G401.6 (cell line): ENCODE results near the gene CDK10.
"Not testable (repeated sequence)": the region's sequence is repeated elsewhere in the genome, so short reads cannot be mapped to it uniquely, and the experiment has no call there.

Experiments
- FAIRE-seq: peaks from 2 replicates; lab custom pipeline; 2012; peaks lifted over from hg19 to GRCh38; lab: Jason Lieb, UNC

Gene CDK10

DNA sequence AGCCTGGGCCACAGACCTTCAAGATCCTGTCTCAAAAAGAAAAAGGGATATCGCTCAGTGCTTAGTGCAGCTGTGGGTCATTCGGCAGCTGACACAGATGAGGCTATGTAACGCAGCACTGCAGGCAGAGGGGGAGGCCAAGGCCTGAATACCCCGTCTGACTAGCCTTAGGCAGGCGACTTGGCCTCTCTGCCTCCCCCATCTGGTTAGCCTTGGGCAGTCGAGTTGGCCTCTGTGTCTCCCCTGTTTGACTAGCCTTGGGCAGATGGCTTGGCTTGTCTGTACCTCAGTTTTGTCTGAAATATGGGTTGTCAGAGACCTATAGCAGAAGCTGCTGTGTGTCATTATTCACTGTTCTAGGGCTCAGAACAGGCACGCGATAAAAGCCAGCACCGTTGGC, 18.9 kb upstream of the CDK10 start:
- no peak for FAIRE-seq

DNA sequence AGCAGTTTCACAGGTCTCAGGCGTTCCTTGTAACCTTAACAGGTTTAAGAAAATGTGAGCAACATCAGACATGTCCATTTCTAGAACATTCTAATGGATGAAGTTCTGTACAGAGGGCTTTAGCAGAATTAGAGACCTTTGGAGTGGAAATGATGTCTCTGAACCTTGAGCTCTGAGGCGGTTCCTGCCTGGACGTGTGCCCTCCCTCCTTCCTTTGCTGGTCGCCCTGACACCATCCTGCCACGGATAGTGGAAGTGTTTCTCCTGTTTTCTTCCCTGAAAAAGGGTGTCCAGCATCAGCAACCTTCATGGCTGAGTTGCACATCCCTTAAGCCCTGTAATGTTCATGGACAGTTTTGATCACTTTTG, 17.7 kb upstream of the CDK10 start:
- FAIRE-seq: no peak

DNA sequence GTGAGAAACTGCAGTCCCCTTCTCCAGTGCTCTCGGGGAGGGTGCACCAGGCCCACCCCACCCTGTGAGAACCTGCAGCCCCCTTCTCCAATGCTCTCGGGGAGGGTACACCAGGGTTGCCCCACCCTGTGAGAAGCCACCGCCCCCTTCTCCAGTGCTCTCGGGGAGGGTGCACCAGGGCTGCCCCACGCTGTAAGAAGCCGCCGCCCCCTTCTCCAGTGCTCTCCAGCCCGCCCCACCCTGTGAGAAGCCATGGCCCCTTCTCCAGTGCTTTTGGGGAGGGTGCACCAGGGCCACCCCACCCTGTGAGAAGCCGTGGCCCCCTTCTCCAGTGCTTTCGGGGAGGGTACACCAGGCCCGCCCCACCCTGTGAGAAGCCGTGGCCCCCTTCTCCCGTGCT, 16.7 kb upstream of the CDK10 start:
- no peak for FAIRE-seq

DNA sequence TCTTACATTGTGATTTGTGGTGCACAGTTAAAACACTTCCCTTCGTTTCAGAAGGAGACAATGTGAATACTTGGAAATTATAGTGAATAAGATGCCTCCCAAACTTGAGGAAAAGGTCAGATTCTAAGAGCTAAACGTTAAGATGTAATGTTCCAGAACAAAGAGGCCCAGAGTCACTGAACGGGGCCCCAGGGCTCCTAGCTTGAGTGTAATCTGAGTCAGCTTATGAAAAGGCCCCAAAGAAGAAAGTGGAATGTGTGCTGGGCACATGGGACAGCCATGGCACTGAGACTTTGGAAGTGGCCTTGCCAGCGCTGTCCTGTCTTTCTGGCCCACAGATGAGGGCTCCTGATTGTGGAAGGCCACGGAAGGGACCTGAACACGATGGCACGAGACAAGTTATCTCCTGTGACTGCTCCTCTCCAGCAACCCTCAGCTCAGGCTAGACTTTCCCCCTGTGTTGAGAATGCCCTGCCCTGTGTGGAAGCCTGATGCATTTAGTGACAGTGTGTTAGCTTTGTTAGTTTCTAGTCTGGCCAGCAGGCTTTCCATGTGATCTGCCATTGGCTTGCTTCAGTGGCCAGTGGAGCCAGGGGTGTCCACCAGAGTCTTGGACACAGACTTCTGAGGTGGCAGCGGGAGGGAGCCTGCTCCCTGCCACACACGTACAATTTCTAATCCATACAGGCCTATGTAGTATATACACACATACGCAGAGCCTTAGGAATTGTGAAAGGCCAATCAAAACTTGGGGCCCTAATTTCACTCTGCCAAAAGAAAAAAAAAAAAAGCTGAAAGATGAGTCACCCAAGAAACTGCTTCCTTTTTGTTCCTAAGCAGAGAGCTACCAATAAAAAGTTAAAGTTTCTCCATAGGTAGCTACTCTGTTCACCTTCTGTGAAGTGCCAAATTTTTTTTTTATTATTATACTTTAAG, 15.7 kb upstream of the CDK10 start:
- FAIRE-seq: no peak

DNA sequence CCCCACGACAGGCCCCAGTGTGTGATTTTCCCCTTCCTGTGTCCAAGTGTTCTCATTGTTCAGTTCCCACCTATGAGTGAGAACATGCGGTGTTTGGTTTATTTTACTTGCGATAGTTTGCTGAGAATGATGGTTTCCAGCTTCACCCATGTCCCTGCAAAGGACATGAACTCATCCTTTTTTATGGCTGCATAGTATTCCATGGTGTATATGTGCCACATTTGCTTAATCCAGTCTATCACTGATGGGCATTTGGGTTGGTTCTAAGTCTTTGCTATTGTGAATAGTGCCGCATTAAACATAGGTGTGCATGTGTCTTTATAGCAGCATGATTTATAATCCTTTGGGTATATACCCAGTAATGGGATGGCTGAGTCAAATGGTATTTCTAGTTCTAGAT, 14.9 kb upstream of the CDK10 start:
- not testable (repeated sequence) for FAIRE-seq

DNA sequence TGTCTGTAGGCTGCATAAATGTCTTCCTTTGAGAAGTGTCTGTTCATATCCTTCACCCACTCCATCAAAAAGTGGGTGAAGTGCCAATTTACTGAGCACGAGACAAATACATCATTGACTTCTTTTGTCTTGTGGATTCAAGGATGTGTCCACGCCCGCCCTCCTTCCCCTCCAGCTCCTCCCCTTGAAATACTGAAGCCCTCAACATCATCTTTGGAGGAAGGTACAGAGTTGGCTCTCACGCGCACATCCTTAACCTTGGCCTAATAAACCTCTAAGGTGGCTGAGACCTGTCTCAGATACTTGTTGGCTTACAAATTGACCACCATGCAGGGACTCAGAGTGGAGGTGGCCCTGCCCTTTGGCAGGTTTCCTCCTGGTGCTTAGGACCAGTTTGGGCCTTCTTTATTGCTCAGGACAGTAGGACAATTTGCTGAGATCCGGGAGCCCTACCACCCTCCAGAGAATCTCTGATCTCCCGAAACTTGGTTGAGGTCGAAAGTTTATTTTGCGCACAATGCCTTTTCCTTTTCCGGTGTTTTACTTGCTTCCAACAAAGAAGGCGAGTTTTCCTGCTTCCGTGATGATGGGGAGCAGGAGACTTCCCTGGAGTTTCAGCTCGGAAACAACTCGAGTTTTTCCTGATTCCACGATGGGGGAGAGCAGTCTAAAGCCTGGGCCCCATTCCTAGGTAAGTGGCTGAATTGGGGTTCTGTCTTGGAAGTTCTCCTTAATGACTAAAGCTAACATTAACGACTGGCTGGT, 14.1 kb upstream of the CDK10 start:
- no peak for FAIRE-seq

DNA sequence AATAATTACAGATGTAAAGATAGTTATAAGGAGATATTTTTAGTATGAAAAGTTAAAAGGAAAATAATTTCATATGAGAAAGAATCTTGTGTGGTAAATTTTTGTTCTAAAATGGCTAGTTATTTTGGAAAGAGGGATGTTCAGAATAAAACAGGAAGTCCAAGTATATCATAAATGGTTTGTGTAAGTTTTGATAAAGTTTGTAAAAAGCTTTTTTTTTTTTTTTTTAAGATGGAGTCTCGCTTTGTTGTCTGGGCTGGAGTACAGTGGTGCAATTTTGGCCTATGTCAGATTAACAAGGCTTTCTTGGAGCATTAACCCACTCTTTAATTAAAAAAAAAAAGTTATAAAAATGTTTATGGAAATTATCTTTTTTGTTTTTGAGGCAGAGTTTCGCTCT, 8.2 kb upstream of the CDK10 start:
- FAIRE-seq: no peak

DNA sequence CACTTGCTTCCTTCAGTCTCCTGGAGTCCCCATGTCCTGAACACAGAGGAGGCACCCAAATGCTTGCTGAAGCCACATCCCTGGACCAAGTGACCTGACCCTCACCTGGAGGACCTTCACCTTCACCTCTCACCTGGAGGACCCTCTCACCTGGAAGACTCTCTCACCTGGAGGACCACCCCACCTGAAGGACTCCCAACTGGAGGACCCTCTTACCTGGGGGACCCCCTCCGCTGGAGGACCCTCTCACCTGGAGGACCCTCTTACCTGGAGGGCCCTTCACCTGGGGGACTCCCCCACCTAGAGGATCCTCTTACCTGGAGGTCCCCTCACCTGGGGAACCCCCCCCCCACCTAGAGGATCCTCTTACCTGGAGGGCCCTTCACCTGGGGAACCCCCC, 573 bp upstream of the CDK10 start:
- FAIRE-seq: no peak

DNA sequence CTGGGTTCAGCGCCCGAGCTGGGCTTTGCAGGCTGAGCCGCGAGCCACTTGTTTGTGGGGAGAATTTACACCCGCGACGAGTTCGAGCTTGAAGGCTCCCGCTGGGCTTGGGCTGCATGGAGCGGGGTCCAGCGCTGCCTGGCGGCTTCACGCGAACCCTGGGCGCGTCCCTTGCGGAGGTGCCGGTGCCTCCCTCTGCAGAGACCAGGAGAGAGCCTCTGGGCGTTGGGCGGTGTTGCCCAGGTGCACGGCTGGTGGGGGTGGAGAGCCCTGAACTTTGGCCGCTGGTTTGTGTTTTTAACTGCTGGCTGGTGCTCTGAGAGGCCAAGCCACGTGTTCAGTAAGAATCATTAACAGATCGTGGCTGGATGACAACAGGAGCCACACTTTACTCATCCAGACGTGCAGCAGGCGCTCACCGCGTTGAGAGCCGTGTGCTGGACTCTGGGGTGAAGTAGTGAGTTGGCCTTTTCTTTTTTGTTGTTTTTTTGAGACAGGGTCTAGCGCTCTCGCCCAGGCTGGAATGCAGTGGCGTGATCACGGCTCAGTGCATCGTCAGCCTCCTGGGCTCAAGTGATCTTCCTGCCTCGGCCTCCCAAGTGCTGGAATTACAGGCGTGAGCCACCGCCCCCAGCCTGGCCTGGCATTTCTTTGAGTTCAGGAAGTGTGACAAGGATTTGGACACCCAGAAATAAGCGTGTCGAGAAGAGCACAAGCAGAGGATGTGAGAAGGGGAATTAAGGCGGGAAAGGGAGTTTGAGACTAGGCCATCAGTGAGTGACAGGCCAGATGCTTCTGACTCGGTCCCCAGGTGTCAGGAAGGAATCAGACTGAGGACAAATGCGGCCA, 827 bp downstream of the CDK10 start:
- no peak for FAIRE-seq

DNA sequence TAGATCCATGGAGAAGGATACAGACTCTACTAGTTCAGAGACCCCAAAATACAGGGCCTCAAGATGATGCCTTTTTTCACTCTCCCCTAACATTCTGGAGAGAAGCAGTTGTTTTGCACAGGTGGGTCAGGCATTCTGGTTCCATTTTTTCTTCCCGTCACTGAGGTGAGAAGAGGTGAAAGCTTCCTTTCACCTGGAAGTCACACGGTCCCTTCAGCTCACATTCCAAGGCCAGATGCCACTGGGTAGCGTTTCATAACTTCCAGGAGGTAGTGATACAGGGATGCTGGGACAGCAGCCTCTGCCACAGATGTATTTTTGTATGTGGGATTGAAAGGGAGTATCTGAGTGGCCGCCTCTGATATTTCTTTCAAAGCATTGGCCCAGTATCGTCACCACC, 1.9 kb downstream of the CDK10 start:
- FAIRE-seq: no peak

DNA sequence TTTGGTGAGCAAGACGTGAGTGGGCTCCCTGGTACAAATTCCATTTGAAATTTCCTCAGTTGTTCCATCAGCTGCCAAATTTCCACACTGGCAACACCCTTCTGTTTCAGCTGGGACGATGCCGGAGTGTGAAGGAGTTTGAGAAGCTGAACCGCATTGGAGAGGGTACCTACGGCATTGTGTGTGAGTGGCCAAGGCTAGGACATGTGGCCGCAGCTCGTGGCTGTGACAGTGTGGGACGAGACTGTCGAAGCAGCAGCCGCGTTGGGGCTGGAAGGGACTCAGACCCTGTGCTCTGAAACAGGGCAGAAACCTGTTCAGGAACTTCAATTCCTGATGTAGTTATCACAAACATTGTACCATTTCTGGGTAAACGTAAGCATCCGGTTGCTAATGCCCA, 2.7 kb downstream of the CDK10 start:
- no peak for FAIRE-seq

DNA sequence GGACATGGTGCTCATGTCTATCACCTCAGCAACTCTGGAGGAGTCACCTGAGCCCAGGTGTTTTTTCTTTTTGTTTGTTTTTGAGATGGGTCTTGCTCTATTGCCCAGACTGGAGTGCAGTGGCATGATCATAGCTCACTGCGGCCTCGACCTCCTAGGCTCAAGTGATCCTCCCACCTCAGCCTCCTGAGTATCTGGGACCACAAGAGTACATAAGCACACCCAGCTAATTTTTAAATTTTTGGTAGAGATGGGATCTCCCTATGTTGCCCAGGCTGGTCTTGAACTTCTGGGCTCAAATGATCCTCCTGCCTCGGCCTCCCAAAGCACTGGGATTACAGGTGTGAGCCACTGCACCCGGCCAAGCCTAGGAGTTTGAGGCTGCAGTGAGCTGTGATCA, 3.1 kb downstream of the CDK10 start:
- not testable (repeated sequence) for FAIRE-seq

DNA sequence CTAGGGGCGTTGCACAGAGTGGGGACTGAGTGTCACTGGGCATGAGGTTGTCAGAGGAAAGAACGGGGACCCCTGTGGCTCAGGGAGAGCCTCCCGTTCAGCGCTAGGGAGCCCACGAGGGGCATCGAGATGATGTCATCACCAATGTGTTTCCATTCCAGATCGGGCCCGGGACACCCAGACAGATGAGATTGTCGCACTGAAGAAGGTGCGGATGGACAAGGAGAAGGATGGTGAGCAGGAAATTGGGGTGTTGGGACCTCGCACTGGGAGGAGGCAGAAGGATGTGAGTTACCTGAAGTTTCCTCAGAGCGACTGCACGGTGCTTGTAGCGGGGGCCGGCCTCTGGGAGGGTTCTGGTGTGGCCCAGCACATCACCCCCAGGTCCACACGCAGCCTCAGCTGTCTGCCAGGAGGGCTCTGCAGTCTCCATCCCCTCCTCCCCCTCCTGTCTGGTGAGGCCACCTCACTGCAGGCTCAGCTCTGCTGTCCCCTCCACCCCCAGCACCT, 4.0 kb downstream of the CDK10 start:
- FAIRE-seq: no peak

DNA sequence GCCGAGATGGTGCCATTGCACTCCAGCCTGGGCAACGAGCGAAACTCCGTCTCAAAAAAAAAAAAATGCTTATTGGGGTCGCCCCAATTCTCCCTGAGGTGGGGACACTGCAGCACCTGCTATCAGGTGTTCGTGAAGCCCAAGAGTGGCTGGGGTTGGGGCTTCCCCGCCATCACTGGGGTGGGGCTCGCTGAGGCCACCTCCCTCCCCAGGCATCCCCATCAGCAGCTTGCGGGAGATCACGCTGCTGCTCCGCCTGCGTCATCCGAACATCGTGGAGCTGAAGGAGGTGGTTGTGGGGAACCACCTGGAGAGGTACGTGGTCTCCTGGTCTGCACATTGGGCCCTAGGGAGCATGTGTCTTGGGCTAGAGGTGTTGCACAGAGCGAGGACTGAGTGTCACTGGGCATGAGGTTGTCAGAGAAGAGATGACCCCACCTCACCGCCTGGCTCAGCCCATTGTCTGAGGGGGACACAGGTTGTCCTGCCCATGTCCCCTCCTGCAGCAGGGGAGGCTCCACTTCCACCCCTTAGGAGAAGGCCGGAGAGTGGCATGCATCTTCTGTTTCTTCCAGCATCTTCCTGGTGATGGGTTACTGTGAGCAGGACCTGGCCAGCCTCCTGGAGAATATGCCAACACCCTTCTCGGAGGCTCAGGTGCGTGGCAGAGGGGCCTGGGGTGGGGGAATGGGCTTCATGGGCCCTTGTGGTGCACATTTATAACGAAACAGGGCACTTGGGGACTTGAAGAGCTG, 4.9 kb downstream of the CDK10 start:
- FAIRE-seq: no peak

DNA sequence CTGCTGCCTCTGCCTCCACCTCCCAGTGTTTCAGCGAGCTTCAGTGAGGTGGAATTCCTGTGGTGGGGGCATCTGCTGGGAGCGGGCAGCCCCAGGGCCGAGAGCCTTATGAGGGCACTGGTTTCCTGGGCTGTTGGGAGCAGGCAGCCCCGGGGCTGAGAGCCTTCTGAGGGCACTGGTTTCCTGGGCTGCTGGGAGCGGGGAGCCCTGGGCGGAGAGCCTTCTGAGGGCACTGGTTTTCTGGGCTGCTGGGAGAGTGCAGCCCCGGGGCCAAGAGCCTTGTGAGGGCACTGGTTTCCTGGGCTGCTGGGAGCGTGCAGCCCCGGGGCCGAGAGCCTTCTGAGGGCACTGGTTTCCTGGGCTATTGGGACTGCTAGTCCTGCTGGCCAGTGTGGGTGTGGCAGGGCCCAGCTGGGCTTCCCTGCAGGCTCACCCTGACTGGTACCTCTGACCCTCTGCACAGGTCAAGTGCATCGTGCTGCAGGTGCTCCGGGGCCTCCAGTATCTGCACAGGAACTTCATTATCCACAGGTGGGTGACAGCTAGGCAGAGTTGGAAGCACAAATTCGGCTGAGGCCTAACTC, 5.6 kb downstream of the CDK10 start:
- no peak for FAIRE-seq

DNA sequence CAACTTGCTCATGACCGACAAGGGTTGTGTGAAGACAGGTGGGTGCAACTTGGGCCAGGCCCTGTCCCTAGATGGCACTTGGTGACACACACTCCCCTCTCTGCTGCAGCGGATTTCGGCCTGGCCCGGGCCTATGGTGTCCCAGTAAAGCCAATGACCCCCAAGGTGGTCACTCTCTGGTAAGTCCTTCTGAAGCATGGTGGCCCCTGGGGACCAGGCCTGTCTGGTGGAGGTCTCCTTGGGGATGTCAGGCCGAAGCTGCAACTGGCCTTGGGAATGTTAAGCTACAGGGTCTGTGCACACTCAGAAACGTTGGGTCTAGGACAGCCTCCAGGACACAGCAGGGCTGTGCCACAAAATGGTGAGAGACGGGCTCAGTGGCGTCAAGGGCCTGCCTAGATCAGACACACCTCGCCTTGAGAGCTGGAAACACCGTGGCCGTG, 6.8 kb downstream of the CDK10 start:
- FAIRE-seq: no peak

DNA sequence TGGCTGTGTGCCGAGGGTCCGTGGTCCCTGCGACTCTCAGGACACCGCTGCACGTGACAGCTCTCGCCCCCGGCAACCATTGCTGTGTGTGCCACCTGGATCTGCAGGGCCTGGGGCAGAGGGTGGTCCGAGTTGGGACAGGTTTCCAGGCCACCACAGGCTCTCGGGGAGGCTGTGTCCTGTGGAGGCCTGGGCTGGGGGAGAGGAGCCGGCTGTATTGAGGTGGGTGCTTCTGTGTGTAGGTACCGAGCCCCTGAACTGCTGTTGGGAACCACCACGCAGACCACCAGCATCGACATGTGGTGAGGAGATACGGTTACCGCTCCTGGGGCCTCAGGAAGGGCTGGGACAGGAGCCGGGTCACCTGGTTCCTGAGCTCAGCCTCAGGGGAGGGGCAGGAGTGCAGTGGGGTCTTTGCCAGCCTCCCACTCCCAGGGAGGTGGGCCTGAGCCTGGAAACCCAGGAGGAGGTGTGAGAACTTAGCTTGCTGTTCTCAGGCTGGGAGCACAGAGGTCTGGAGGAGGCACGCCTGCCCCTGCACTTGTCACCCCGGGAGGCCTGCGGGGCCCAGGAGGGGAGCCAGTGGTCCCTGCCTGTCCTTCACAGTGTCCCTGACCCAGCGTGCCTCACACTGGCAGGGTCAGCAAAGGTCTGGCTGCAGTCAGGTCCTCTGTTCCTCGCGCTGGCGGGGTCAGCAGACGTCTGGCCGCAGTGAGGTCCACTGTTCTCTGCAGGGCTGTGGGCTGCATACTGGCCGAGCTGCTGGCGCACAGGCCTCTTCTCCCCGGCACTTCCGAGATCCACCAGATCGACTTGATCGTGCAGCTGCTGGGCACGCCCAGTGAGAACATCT, 7.7 kb downstream of the CDK10 start:
- FAIRE-seq: no peak

DNA sequence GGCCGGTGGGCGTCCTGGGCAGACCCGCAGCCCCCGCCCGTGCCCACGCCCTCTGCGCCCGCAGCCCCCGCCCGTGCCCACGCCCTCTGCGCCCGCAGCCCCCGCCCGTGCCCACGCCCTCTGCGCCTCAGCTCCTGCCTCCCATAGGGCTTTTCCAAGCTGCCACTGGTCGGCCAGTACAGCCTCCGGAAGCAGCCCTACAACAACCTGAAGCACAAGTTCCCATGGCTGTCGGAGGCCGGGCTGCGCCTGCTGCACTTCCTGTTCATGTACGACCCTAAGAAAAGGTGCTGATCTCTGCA, 8.2 kb downstream of the CDK10 start:
- not testable (repeated sequence) for FAIRE-seq

DNA sequence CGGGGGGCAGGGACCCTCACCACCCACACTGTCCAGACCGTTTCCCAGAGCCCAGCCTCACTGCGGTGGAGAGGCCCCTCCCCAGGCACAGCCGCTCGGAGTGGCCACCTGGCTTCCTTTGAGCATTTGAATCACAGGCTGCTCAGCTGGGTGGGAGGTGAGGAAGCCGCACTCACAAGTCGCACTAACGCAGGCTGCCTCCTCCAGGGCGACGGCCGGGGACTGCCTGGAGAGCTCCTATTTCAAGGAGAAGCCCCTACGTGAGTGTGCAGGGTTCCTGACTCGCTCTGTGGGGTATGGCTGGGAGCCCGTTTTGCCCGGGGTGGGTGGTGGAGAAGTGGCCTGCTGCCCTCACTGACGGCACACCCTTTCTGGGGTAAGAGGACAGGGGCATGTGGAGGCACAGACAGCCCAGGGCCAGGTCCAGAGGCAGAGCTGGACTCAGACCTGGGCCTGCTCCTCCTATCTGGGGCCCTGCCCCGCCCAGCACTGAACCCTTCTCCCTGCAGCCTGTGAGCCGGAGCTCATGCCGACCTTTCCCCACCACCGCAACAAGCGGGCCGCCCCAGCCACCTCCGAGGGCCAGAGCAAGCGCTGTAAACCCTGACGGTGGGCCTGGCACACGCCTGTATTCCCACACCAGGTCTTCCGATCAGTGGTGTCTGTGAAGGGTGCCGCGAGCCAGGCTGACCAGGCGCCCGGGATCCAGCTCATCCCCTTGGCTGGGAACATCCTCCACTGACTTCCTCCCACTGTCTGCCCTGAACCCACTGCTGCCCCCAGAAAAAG, 8.8 kb downstream of the CDK10 start:
- no peak for FAIRE-seq
